SH-SY5Y (cell line): ENCODE measurements around the gene SURF6.

ENCODE experiments used
- GATA2 ChIP-seq: IDR thresholded peaks from 2 replicates; pipeline ENCODE4 v1.6.1; 2011; ENCODE audit warnings: mild to moderate bottlenecking, low read depth, low read length
- GATA3 ChIP-seq: IDR thresholded peaks from 2 replicates; pipeline ENCODE4 v1.6.1; 2011; ENCODE audit warnings: low read depth, mild to moderate bottlenecking, low read length, moderate library complexity

SURF6 gene

GRCh38 chr9:133347515-133347984 lies 11.6 kb upstream of the SURF6 start:
- TF ChIP-seq GATA3 (no peak), GATA2 (no peak)

- no peak for TF ChIP-seq GATA2
- TF ChIP-seq GATA3: no peak
These were observed 10.2 kb upstream of the SURF6 start for GRCh38 chr9:133346021-133346785.

- TF ChIP-seq GATA2 (no peak), GATA3 (no peak)
These were observed 9.6 kb upstream of the SURF6 start for GRCh38 chr9:133345596-133345995.

GRCh38 chr9:133344979-133345378 lies 9.0 kb upstream of the SURF6 start:
- TF ChIP-seq GATA3 (no peak), GATA2 (no peak)

- TF ChIP-seq GATA2 (no peak), GATA3 (no peak)
These were observed 8.1 kb upstream of the SURF6 start for GRCh38 chr9:133344071-133344470.

GRCh38 chr9:133342570-133342969 lies 6.6 kb upstream of the SURF6 start:
- no peak for TF ChIP-seq GATA3
- TF ChIP-seq GATA2: no peak

- TF ChIP-seq GATA3: no peak
- no peak for TF ChIP-seq GATA2
These were observed 6.0 kb upstream of the SURF6 start for GRCh38 chr9:133342069-133342406.

- no peak for TF ChIP-seq GATA3
- TF ChIP-seq GATA2: no peak
These were observed 5.5 kb upstream of the SURF6 start for GRCh38 chr9:133341369-133342068.

GRCh38 chr9:133340916-133341315 lies 4.9 kb upstream of the SURF6 start:
- no peak for TF ChIP-seq GATA3
- no peak for TF ChIP-seq GATA2

GRCh38 chr9:133340256-133340655 lies 4.3 kb upstream of the SURF6 start:
- no peak for TF ChIP-seq GATA2
- TF ChIP-seq GATA3: no peak

- TF ChIP-seq GATA3: no peak
- TF ChIP-seq GATA2: no peak
These were observed 3.7 kb upstream of the SURF6 start for GRCh38 chr9:133339641-133340040.

GRCh38 chr9:133334161-133334560 lies 1.8 kb downstream of the SURF6 start:
- no peak for TF ChIP-seq GATA2
- no peak for TF ChIP-seq GATA3

GRCh38 chr9:133333566-133333965 lies 2.4 kb downstream of the SURF6 start:
- no peak for TF ChIP-seq GATA2
- no peak for TF ChIP-seq GATA3

- TF ChIP-seq GATA3: no peak
- TF ChIP-seq GATA2: no peak
These were observed 3.0 kb downstream of the SURF6 start for GRCh38 chr9:133333011-133333410.

- TF ChIP-seq GATA3: no peak
- TF ChIP-seq GATA2: no peak
These were observed 3.6 kb downstream of the SURF6 start for GRCh38 chr9:133332381-133332730.
